Measurements from ENCODE around the gene MLPH. TPM values are rescaled to one million over a fixed set of nuclear protein-coding genes. Genes with fewer than 3 reads are reported as not detected.

MLPH gene
- total RNA-seq, 2 experiments from 2014 or later, result 0.39 TPM; not detected in 1

DNA sequence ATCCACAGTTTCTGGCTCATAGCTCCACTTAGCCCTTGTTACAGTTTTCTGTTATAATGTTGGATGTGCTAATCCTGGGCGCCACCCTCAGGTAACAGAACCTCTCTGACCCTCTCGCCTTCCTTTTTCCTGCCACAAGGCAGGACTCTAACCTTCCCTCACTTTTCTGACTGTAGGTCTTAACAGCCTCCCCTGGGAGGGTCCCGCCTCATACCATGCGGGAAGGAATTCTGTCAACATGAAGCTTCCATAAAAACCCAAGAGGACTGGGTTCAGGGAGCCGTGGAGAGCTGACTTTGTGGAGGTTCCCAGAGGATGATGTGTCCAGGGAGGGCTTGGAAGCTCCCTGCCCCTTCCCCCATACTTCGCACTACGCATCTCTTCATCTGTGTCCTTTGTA, 115.4 kb downstream of the MLPH start:
- no peak for DNase-seq
- POLR2A ChIA-PET, result interaction anchor here (0.6 to 2.6 kb wide), 5 partner anchors 14 to 88 kb away, joined by 4 to 10 read pairs (median 5); no protein-coding TSS in a partner anchor
- peaks cover 24% of the 10 kb centered on the region for H3K4me1 ChIP-seq (ENCODE audit: insufficient read depth, low read length)
- H3K4me3 ChIP-seq (ENCODE audit: low read length), result no peak overlapping the region
- Mint-ChIP-seq H3K4me3 (no peak overlapping the region), H3K27ac (peak overlapping the region; percentile 89), H3K36me3 (ENCODE audit: low read depth) (no peaks in the 10 kb centered on the region), H3K9me3 (no peaks in the 10 kb centered on the region), H3K4me1 (ENCODE audit: low read depth) (peaks cover 35% of the 10 kb centered on the region), H3K27me3 (no peaks in the 10 kb centered on the region)
- no peaks in the 10 kb centered on the region for H3K36me3 ChIP-seq (ENCODE audit: insufficient read depth, low read length)
- no peaks in the 10 kb centered on the region for H3K9me3 ChIP-seq (ENCODE audit: control insufficient read depth in 1 of 2, insufficient read depth in 1 of 2, low read length in 2 of 2)
- H3K27me3 ChIP-seq (ENCODE audit: control insufficient read depth in 1 of 2, insufficient read depth in 2 of 2, low read length in 2 of 2), result no peaks in the 10 kb centered on the region
- TF ChIP-seq, protein P1, sequence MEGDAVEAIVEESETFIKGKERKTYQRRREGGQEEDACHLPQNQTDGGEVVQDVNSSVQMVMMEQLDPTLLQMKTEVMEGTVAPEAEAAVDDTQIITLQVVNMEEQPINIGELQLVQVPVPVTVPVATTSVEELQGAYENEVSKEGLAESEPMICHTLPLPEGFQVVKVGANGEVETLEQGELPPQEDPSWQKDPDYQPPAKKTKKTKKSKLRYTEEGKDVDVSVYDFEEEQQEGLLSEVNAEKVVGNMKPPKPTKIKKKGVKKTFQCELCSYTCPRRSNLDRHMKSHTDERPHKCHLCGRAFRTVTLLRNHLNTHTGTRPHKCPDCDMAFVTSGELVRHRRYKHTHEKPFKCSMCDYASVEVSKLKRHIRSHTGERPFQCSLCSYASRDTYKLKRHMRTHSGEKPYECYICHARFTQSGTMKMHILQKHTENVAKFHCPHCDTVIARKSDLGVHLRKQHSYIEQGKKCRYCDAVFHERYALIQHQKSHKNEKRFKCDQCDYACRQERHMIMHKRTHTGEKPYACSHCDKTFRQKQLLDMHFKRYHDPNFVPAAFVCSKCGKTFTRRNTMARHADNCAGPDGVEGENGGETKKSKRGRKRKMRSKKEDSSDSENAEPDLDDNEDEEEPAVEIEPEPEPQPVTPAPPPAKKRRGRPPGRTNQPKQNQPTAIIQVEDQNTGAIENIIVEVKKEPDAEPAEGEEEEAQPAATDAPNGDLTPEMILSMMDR (IDR thresholded peaks at IDR 0.05), result no peak
- ATAC-seq (ENCODE audit: poor library complexity), result no peak
- CTCF ChIA-PET, result interaction anchor here (1.0 to 1.4 kb wide), 3 partner anchors 19 to 70 kb away, joined by 3 to 4 read pairs (median 3); no protein-coding TSS in a partner anchor
- H3K27ac ChIP-seq (ENCODE audit: low read depth in 1 of 2, low read length in 2 of 2), result no peak overlapping the region
- intact Hi-C loops (cut with DNase I, micrococcal nuclease), result loop anchor here in 1 of 2 experiments (5.0 kb wide), 1 partner anchor 70 kb away; no protein-coding TSS in a partner anchor

DNA sequence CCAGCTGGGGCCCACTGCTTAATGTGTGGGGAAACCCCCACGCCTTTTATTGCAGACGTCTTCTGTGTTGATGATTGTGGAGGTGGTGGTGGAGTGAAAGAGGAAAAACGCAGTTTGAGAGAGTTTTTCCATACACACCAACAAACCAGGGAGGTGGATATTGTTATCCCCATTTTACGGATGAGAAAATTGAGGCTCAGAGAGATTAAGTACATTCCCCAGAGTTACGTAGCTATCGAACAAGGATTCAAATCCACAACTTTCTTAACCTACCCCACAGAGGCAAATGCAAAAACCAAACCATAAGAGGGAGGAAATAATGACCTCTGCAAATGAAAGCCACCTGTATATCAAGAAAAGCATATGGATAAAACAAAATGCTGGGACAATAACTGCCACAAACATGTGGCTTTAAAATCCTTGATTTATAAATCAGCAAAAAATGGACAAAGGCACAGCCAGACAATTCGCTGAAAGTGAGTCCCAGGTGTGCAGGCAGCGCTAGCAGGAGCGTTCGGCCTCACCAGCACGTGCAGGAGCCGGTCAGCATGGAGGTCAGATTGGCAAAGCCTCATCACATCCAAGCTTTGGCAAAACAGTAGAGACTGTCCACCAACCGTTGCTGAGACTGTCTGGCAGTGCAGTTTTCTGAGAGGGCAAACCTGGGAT, 116.1 kb downstream of the MLPH start:
- Histone ChIP-seq H3K9me3 (ENCODE audit: control insufficient read depth in 1 of 2, insufficient read depth in 1 of 2, low read length in 2 of 2) (no peaks in the 10 kb centered on the region), H3K4me1 (ENCODE audit: insufficient read depth, low read length) (peaks cover 24% of the 10 kb centered on the region), H3K36me3 (ENCODE audit: insufficient read depth, low read length) (no peaks in the 10 kb centered on the region), H3K27ac (ENCODE audit: low read depth in 1 of 2, low read length in 2 of 2) (peak overlapping the region in 1 of 2 donors; percentile 87), H3K27me3 (ENCODE audit: control insufficient read depth in 1 of 2, insufficient read depth in 2 of 2, low read length in 2 of 2) (no peaks in the 10 kb centered on the region), H3K4me3 (ENCODE audit: low read length) (peak overlapping the region; percentile 22)
- ChIA-PET CTCF (interaction anchor here (1.0 to 1.4 kb wide), 4 partner anchors 20 to 70 kb away, joined by 3 to 4 read pairs (median 4); no protein-coding TSS in a partner anchor), POLR2A (interaction anchor here (1.0 to 2.6 kb wide), 5 partner anchors 12 to 88 kb away, joined by 3 to 10 read pairs (median 5); partner anchors contain the start of gene RAB17)
- TF ChIP-seq, protein P1 (IDR thresholded peaks at IDR 0.05), result no peak
- Mint-ChIP-seq H3K36me3 (ENCODE audit: low read depth) (no peaks in the 10 kb centered on the region), H3K27ac (peak overlapping the region; percentile 89), H3K4me1 (ENCODE audit: low read depth) (peaks cover 35% of the 10 kb centered on the region), H3K9me3 (no peaks in the 10 kb centered on the region), H3K27me3 (no peaks in the 10 kb centered on the region), H3K4me3 (peak overlapping the region; percentile 81)
- intact Hi-C loops (cut with DNase I, micrococcal nuclease), result loop anchor here in 1 of 2 experiments (5.0 kb wide), 1 partner anchor 69 kb away; no protein-coding TSS in a partner anchor
- no peak for DNase-seq
- ATAC-seq (ENCODE audit: poor library complexity), result no peak

DNA sequence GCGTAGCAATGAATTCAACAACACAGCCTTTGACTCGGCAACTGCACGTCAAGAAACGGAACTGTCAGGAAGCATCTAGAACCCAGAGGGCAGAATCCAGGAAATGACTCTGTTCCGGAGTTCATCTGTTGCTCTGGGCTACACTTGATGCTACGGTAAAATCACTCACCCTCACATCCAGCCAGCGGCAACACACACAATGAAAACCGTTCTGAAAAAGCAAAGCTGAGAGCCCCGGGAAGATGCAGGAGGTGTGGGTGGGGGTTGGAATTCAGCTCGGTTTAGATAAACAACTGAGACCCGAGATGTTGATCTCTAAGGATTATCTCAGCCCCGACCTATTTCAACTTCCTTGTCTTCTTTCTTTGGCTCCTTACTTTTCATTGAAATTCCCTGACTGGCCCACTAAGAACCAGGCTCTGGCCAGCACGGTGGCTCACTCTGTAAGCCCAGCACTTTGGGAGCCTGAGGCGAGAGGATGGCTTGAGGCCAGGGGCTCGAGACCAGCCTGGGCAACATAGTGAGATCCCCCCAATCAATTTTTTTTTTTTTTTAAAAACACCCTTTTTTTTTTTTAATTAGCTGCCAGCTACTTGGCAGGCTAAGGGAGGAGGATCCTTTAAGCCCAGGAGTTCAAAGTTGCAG, 116.8 kb downstream of the MLPH start:
- H3K27ac ChIP-seq (ENCODE audit: low read depth in 1 of 2, low read length in 2 of 2), result peak overlapping the region; percentile 24 to 87
- Mint-ChIP-seq H3K4me1 (ENCODE audit: low read depth) (peaks cover 28% of the 10 kb centered on the region), H3K9me3 (no peaks in the 10 kb centered on the region), H3K36me3 (ENCODE audit: low read depth) (no peaks in the 10 kb centered on the region), H3K4me3 (peak overlapping the region; percentile 81), H3K27me3 (no peaks in the 10 kb centered on the region), H3K27ac (peak overlapping the region; percentile 89)
- peaks cover 24% of the 10 kb centered on the region for H3K4me1 ChIP-seq (ENCODE audit: insufficient read depth, low read length)
- no peaks in the 10 kb centered on the region for H3K9me3 ChIP-seq (ENCODE audit: control insufficient read depth in 1 of 2, insufficient read depth in 1 of 2, low read length in 2 of 2)
- ChIA-PET CTCF (interaction anchor here (0.7 to 1.2 kb wide), 3 partner anchors 32 to 124 kb away, joined by 3 to 6 read pairs (median 4); no protein-coding TSS in a partner anchor), POLR2A (interaction anchor here (0.9 to 2.6 kb wide), 5 partner anchors 13 to 142 kb away, joined by 3 to 10 read pairs (median 5); partner anchors contain the start of gene RAB17)
- H3K36me3 ChIP-seq (ENCODE audit: insufficient read depth, low read length), result no peaks in the 10 kb centered on the region
- peak; percentile 35 to 87 (median 56) for DNase-seq
- no peaks in the 10 kb centered on the region for H3K27me3 ChIP-seq (ENCODE audit: control insufficient read depth in 1 of 2, insufficient read depth in 2 of 2, low read length in 2 of 2)
- peak; percentile 97 for ATAC-seq (ENCODE audit: poor library complexity)
- H3K4me3 ChIP-seq (ENCODE audit: low read length), result peak overlapping the region; percentile 22
- TF ChIP-seq, protein P1 (IDR thresholded peaks at IDR 0.05), result no peak
- intact Hi-C loops (cut with DNase I, micrococcal nuclease), result loop anchor here in 1 of 2 experiments (5.0 kb wide), 1 partner anchor 68 kb away; no protein-coding TSS in a partner anchor
